Right lobe of liver (tissue), 4 donors: ENCODE measurements around the gene HOXC11.

Experiments used
- POLR2A ChIP-seq: fragments of 450-650 bp; IDR thresholded peaks from one replicate; pipeline ENCODE4 v1.6.1; 2017; ENCODE audit warnings: antibody characterized with exemption, mild to moderate bottlenecking
- TF ChIP-seq, protein P1 (sequence below), 4 donors: fragments of 200-600 bp in 3 of 4; fragments of 450-650 bp in 1 of 4; IDR thresholded peaks; one replicate each; pipeline versions ENCODE4 v1.5.1 to v1.8.0; 2016 to 2022; ENCODE audit warnings: antibody characterized with exemption in 4 of 4, mild to moderate bottlenecking in 2 of 4
- donor health status: DM: no; HTN: no; CAD: no.
- donor health status: DM: no; HTN: no; CAD: no.
- donor health status: DM: no; HTN: yes; CAD: no.

DNA sequence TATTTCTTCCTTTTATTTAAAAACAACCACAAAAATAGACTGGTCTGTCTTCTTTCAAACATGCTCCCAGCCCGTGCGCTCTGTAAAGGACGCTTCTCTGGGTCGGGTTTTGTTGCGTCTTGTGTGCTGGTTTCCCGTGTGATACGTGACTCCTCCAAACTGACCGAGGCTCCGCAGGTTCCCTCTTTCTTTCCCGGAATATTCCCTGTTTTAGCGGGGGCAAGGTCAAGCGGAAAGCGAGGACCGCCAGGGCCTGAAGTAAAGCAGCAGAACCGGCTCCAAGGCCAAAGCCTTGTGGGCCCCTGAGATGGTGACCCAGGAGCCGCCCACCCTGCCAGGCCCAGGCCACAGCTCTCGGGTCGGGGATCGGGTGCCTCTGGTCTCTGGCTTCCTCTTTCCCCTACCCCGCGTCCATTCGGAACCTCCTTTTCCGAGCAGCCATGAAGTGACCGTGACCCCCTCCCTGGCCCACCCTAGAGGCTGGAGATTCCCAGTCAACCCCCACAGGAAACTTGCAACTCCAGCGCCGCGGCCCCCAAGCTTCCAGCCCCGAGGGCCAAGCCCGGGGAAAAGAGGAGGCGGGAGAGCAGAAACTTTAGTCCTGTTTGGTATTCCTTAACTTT is 11.1 kb downstream of the HOXC11 start:
- TF ChIP-seq, protein P1, sequence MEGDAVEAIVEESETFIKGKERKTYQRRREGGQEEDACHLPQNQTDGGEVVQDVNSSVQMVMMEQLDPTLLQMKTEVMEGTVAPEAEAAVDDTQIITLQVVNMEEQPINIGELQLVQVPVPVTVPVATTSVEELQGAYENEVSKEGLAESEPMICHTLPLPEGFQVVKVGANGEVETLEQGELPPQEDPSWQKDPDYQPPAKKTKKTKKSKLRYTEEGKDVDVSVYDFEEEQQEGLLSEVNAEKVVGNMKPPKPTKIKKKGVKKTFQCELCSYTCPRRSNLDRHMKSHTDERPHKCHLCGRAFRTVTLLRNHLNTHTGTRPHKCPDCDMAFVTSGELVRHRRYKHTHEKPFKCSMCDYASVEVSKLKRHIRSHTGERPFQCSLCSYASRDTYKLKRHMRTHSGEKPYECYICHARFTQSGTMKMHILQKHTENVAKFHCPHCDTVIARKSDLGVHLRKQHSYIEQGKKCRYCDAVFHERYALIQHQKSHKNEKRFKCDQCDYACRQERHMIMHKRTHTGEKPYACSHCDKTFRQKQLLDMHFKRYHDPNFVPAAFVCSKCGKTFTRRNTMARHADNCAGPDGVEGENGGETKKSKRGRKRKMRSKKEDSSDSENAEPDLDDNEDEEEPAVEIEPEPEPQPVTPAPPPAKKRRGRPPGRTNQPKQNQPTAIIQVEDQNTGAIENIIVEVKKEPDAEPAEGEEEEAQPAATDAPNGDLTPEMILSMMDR (IDR thresholded peaks at IDR 0.05), result no peak
- no peak for TF ChIP-seq POLR2A
